ENCODE measurements around the gene SIRPA. TPM values are rescaled to one million over a fixed set of nuclear protein-coding genes. Genes with fewer than 3 reads are reported as not detected.

Gene SIRPA
- total and polyA plus RNA-seq, 10 of the 15 experiments (the other 5 are each of a cell fraction or from before 2014, with no cell fraction given): 1.7 to 13.2 (median 5.0) TPM

- Histone ChIP-seq H2AFZ (ENCODE audit: control insufficient read depth, low read depth, low read length) (no peak overlapping the region), H3K9me3 (replicated peaks; ENCODE audit: control insufficient read depth, insufficient read depth, low read length) (no peaks in the 10 kb centered on the region), H3K4me1 (ENCODE audit: control insufficient read depth, insufficient read depth, low read length) (peaks cover 37% of the 10 kb centered on the region), H3K4me2 (ENCODE audit: control insufficient read depth, insufficient read depth) (no peak overlapping the region), H3K27ac (ENCODE audit: control insufficient read depth, insufficient read depth) (no peak overlapping the region), H3K4me3 (no peak overlapping the region), H3K9ac (ENCODE audit: control insufficient read depth, insufficient read depth, low read length) (no peak overlapping the region), H4K20me1 (ENCODE audit: control insufficient read depth, insufficient read depth) (no peaks in the 10 kb centered on the region), H3K36me3 (ENCODE audit: control insufficient read depth in 2 of 2, insufficient read depth in 2 of 2, low read length in 1 of 2) (no peaks in the 10 kb centered on the region), H3K79me2 (ENCODE audit: control insufficient read depth, insufficient read depth, low read length) (no peaks in the 10 kb centered on the region; the same call in 1 of the 2 replicates), H3K27me3 (replicated peaks in 1 of 2; ENCODE audit: control insufficient read depth in 2 of 2, insufficient read depth in 2 of 2, low read length in 1 of 2) (no peaks in the 10 kb centered on the region)
- intact Hi-C loops (cut with micrococcal nuclease; ENCODE audit: unreplicated experiment) (loop anchor here (10.0 kb wide), 1 partner anchor 203 kb away; the partner anchor contains the start of gene STK35), in situ Hi-C loops (cut with MboI) (no loop called here)
- ChIA-PET CTCF (interaction anchor here (2.4 kb wide), 1 partner anchor 125 kb away, joined by 5 read pairs; no protein-coding TSS in a partner anchor), SMC1A (ENCODE audit: uncharacterized antibody, unreplicated experiment) (interaction anchor here (1.5 kb wide), 1 partner anchor 8 kb away, joined by 3 read pairs; no protein-coding TSS in a partner anchor), RAD21 (ENCODE audit: unreplicated experiment) (interaction anchor here (0.8 kb wide), 1 partner anchor 100 kb away, joined by 3 read pairs; no protein-coding TSS in a partner anchor), POLR2A (interaction anchor here (1.0 kb wide), 1 partner anchor 50 kb away, joined by 3 read pairs; no protein-coding TSS in a partner anchor)
- ATAC-seq (no peak), FAIRE-seq (no peak), DNase-seq (ENCODE audit: low read depth, low spot score) (no peak)
- 56% methylated on average over 4 of the region's 4 CpGs for WGBS (ENCODE audit: insufficient coverage, insufficient replicate concordance, low lambda C conversion rate, missing lambda C conversion rate)
- no TSS peak for BruUV-seq (replicated peaks)
- no peak for TF ChIP-seq PRDM15 (CRISPR knock-in tag; IDR thresholded peaks at IDR 0.05)
- TF ChIP-seq RUNX3 (IDR thresholded peaks at IDR 0.05; ENCODE audit: low read length): no peak
- TF ChIP-seq NRF1 (conservative IDR thresholded peaks at IDR 0.05; ENCODE audit: low read depth, low read length): no peak
- TF ChIP-seq, protein P1, sequence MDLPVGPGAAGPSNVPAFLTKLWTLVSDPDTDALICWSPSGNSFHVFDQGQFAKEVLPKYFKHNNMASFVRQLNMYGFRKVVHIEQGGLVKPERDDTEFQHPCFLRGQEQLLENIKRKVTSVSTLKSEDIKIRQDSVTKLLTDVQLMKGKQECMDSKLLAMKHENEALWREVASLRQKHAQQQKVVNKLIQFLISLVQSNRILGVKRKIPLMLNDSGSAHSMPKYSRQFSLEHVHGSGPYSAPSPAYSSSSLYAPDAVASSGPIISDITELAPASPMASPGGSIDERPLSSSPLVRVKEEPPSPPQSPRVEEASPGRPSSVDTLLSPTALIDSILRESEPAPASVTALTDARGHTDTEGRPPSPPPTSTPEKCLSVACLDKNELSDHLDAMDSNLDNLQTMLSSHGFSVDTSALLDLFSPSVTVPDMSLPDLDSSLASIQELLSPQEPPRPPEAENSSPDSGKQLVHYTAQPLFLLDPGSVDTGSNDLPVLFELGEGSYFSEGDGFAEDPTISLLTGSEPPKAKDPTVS (IDR thresholded peaks at IDR 0.05; ENCODE audit: low read depth, low read length): no peak
- TF ChIP-seq SMC3 (IDR thresholded peaks at IDR 0.05; ENCODE audit: borderline replicate concordance, low read length): no peak
These were observed 7.0 kb downstream of the SIRPA start for GRCh38 chr20:1902188-1902587.

Measured in GM12878 (cell line).